AG04449 (cell line): ENCODE data around the gene WFIKKN1.

Experiments used
- CTCF ChIA-PET: fragments of 350-600 bp; formaldehyde crosslinking; extraction: SDS; loops from one replicate; lab custom pipeline; 2021; ENCODE audit warnings: antibody characterized with exemption; lab: Yijun Ruan, JAX
- POLR2A ChIA-PET: fragments of 400-600, 350-600 bp; formaldehyde crosslinking; extraction: SDS; loops from one replicate; lab custom pipeline; 2020; ENCODE audit warnings: antibody characterized with exemption, inconsistent platforms; lab: Yijun Ruan, JAX
- DNase-seq: peaks from one replicate; pipeline ENCODE4 v3.0.0-alpha.2; 2010; ENCODE audit warnings: low read depth, low spot score
- H3K4me3 ChIP-seq: 2 replicates; pipeline ENCODE4 v1.5.1; 2011; ENCODE audit warnings: low read depth, mild to moderate bottlenecking, control low read depth, low read length
- TF ChIP-seq, protein P1 (sequence below): IDR thresholded peaks from one replicate; pipeline ENCODE4 v1.5.1; 2011; ENCODE audit warnings: mild to moderate bottlenecking, moderate library complexity, low read length, control low read depth, inconsistent platforms; ENCODE audit not compliant: insufficient read depth; ENCODE audit errors: missing control alignments

The WFIKKN1 gene

DNA sequence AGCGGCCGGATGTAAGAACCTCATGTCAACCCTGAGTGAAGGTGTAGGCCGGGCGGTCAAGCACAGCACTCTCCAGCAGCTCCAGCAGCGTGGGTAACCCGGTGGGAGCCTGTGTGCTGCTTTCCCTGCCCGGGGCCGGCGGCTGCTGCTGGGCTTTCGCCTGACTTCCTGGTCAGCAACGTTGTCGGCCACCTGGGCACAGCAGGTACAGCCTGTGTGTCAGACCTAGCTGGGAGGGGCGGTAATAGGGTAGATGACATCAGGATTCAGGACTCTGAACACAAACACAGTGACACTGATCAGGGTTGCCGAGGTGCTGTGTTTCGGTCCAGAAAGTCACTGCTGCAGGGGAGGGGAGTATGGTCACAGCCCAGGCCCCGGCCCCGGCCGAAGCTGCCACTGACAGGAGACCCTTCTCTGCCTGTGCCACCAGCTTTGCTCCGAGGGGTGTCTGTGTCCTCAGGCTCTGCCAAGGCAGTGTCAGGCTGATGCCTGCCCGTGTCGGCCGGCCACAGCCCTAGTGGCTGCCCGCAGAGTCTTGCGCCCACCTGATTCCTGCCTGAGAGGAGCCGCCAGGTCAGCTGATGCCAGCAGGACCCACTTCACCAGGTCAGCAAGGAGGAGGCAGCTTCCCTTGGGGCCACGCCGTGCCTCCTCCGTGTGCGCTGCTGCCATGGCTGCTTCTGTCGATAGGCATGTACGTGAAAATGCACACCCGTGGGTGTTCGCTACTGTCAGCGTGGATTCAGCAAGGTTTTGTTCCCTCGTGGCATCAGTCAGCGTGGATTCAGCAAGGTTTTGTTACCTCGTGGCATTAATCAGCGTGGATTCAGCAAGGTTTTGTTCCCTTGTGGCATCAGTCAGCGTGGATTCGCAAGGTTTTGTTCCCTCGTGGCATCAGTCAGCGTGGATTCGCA, 31.7 kb upstream of the WFIKKN1 start:
- CTCF ChIA-PET: no interaction called here
- DNase-seq: no peak
- POLR2A ChIA-PET: interaction anchor here (1.3 kb wide), 1 partner anchor 28 kb away, joined by 3 read pairs; no protein-coding TSS in a partner anchor
- TF ChIP-seq, protein P1, sequence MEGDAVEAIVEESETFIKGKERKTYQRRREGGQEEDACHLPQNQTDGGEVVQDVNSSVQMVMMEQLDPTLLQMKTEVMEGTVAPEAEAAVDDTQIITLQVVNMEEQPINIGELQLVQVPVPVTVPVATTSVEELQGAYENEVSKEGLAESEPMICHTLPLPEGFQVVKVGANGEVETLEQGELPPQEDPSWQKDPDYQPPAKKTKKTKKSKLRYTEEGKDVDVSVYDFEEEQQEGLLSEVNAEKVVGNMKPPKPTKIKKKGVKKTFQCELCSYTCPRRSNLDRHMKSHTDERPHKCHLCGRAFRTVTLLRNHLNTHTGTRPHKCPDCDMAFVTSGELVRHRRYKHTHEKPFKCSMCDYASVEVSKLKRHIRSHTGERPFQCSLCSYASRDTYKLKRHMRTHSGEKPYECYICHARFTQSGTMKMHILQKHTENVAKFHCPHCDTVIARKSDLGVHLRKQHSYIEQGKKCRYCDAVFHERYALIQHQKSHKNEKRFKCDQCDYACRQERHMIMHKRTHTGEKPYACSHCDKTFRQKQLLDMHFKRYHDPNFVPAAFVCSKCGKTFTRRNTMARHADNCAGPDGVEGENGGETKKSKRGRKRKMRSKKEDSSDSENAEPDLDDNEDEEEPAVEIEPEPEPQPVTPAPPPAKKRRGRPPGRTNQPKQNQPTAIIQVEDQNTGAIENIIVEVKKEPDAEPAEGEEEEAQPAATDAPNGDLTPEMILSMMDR: no peak
- H3K4me3 ChIP-seq: no peak overlapping the region

DNA sequence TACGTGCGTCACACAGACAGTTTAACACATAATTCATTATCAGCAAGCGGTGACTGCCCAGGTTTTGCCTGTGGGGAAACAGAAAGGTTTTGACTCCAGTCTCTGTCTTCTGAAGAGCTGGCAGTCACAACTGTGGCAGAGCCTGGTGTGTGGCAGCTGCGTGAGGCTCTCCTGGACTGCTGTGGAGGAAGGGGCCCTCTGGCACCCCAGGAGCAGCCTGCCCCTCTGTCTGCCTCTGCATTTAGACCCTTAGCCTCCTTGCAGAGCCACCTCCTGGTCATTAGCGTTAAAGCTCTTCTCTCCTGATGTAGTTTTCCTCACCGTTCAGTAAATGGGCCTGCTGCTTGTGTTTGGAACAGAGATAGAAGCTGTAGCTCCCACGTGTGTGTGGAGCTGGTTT, 30.0 kb upstream of the WFIKKN1 start:
- no peak for DNase-seq
- no peak overlapping the region for H3K4me3 ChIP-seq
- ChIA-PET CTCF (interaction anchor here (1.4 to 2.1 kb wide), 2 partner anchors 8 to 67 kb away, joined by 5 read pairs; partner anchors contain the start of gene RHOT2), POLR2A (interaction anchor here (0.5 kb wide), 1 partner anchor 161 kb away, joined by 3 read pairs; no protein-coding TSS in a partner anchor)
- TF ChIP-seq, protein P1: no peak

DNA sequence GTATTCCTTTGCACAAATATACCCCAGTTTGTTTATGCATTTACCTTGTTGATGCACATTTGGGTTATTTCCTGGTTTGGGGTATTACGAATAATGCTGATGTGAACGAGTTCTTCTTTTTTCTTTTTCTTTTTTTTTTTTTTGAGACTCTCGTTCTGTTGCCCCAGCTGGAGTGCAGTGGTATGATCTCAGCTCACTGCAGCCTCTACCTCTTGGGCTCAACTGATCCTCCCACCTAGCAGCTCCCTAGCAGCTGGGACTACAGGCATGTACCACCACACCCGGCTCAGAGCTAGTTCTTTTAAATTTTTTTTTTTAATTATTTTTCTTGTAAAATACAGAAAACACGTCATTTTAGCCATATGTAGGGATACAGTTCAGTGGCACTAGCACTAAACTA, 26.9 kb upstream of the WFIKKN1 start:
- CTCF ChIA-PET: no interaction called here
- POLR2A ChIA-PET: no interaction called here
- no peak for DNase-seq
- TF ChIP-seq, protein P1: no peak
- H3K4me3 ChIP-seq: no peak overlapping the region

DNA sequence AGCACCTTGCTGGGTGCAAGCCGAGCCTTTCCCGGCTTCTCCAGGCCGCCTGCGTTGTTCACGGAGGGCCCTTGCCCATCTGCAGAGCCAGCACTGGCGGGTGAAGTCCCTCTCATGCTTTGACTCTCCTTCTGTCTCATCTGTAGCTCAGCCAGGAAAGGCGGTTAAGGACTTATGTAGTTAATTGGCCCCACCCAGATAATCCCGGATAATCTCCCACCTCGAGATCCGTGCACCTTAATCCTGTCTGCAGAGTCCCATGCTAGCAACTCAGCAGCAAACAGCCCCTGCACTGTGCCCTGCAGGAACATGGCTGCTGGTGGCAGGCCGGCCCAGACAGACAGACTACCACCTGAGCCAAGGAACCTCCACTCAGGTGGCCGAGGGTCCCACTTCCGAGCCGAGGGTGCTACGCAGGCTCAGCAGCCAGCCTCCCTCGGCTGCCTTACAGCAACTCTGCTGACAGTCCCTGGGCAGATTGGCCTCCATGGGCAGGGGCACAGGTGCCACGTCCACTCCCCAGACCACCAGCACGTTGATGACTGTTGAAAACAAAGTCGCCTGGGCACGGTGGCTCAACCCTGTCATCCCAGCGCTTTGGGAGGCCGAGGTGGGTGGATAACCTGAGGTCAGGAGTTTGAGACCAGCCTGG, 24.0 kb upstream of the WFIKKN1 start:
- POLR2A ChIA-PET: no interaction called here
- H3K4me3 ChIP-seq: no peak overlapping the region
- CTCF ChIA-PET: no interaction called here
- DNase-seq: no peak
- TF ChIP-seq, protein P1: no peak

GRCh38 chr16:608019-608418, 22.8 kb upstream of the WFIKKN1 start:
- ChIA-PET POLR2A (no interaction called here), CTCF (interaction anchor here (0.8 kb wide), 1 partner anchor 12 kb away, joined by 3 read pairs; no protein-coding TSS in a partner anchor)
- TF ChIP-seq, protein P1: no peak
- H3K4me3 ChIP-seq: no peak overlapping the region
- DNase-seq: no peak

GRCh38 chr16:609316-609715, 21.5 kb upstream of the WFIKKN1 start:
- ChIA-PET CTCF (interaction anchor here (1.8 kb wide), 1 partner anchor 30 kb away, joined by 4 read pairs; no protein-coding TSS in a partner anchor), POLR2A (no interaction called here)
- TF ChIP-seq, protein P1: no peak
- DNase-seq: no peak
- no peak overlapping the region for H3K4me3 ChIP-seq
